Natural killer cell treated with Interleukin-12 subunit alpha and Interleukin-12 subunit beta and Interleukin-15 and Interleukin-18, amount 100 ng/mL, for 72 hours (primary cell): ENCODE results near the gene NPAS3. TPM values are rescaled to one million over a fixed set of nuclear protein-coding genes. Genes with fewer than 3 reads are reported as not detected.

ENCODE experiments used
- ATAC-seq, 2 donors: fragments of 150-1000 bp; cut with Tn5 transposase in 1 of 2; sonication (Bioruptor Pico), chemical (Tn5 transposase) in 1 of 2; 2 replicates each; pipeline ENCODE4 v1.10.0; 2021
- DNase-seq: peaks from one replicate; pipeline ENCODE4 v3.0.0; 2022; ENCODE audit warnings: low spot score
- H3K27ac Mint-ChIP-seq, 2 donors: 1 replicate in 1 of 2; 2 replicates in 1 of 2; pipeline ENCODE4 v1.8.0; 2022; ENCODE audit warnings: mixed read lengths in 2 of 2, mild to moderate bottlenecking in 1 of 2, moderate library complexity in 1 of 2
- H3K27me3 Mint-ChIP-seq, 2 donors: 1 replicate in 1 of 2; 2 replicates in 1 of 2; pipeline ENCODE4 v1.8.0; 2022; ENCODE audit warnings: mixed read lengths in 2 of 2
- H3K36me3 Mint-ChIP-seq: one replicate; pipeline ENCODE4 v1.8.0; 2022; ENCODE audit warnings: mixed read lengths
- H3K4me1 Mint-ChIP-seq, 2 donors: 1 replicate in 1 of 2; 2 replicates in 1 of 2; pipeline ENCODE4 v1.8.0; 2022; ENCODE audit warnings: low read depth in 2 of 2, mixed read lengths in 2 of 2, mild to moderate bottlenecking in 1 of 2
- H3K4me3 Mint-ChIP-seq: one replicate; pipeline ENCODE4 v1.8.0; 2022; ENCODE audit warnings: mixed read lengths
- H3K9me3 Mint-ChIP-seq: 2 replicates; pipeline ENCODE4 v1.8.0; 2022; ENCODE audit warnings: mixed read lengths
- total RNA-seq, 2 donors: library from RNA; stranded (reverse); gene quantifications; one replicate each; pipeline ENCODE4 v1.2.3, GENCODE V29; 2022

Gene NPAS3
- total RNA-seq, 2 donors from 2014 or later, result not detected

DNA sequence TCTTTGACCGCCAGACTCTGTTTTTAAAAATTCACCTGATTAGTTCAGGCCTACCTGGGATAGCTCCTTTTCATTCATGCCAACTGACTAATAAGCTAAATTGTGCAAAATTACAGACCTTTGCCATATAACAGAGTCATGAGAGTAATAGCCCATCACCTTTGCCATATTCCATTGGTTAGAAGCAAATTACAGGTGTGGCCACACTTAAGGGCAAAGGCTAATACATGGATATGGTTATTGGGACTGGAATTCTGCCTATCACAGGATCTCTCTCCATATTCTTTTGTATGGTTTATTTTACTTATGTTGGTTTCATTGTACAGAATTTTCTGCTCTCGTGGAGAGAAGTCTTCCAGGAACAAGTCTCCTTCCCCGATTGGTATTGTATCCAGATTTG, 897.0 kb downstream of the NPAS3 start:
- DNase-seq (no peak), ATAC-seq (no peak)
- Mint-ChIP-seq H3K36me3 (no peaks in the 10 kb centered on the region), H3K4me3 (no peak overlapping the region), H3K4me1 (no peaks in the 10 kb centered on the region), H3K27ac (no peak overlapping the region), H3K27me3 (peaks cover 0 to 3% of the 10 kb centered on the region in 2 donors), H3K9me3 (no peaks in the 10 kb centered on the region)

DNA sequence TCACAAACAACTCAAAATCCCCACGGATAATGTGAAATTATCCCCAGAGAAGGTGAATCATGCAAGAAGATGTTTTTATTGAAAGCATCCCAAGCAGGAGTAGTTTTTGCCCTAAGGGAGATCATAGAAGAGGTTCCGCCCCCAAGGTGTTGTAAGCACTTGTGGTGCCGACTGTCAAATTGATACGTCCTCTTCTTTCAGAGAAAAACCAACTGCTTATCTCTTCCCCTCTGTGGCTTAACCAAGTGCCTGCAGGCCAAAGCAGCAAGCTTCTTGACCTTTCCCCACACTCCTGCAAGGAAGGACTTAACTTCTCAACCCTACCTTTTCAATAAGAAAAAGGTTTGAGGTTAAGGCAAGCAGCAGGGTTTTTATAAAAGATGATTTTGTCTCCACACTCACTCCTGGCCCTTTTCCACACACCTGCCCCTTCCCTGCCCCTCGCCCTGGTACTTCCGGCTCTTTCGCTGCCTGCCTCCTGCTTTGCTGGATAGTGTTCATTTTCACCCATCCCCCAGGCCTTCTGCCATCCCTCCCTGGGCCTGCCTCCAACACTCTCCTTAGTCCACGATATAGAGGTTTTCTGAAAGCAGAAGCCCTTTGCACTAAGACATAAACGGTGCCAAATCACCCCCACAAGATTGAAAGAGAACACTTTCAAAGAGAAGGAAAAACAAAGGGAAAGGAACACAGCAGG, 897.7 kb downstream of the NPAS3 start:
- no peaks in the 10 kb centered on the region for H3K9me3 Mint-ChIP-seq
- no peaks in the 10 kb centered on the region for H3K36me3 Mint-ChIP-seq
- DNase-seq (no peak), ATAC-seq (no peak)
- H3K4me3 Mint-ChIP-seq, result no peak overlapping the region
- H3K27me3 Mint-ChIP-seq, result peaks cover 0 to 3% of the 10 kb centered on the region in 2 donors
- no peaks in the 10 kb centered on the region for H3K4me1 Mint-ChIP-seq
- no peak overlapping the region for H3K27ac Mint-ChIP-seq

DNA sequence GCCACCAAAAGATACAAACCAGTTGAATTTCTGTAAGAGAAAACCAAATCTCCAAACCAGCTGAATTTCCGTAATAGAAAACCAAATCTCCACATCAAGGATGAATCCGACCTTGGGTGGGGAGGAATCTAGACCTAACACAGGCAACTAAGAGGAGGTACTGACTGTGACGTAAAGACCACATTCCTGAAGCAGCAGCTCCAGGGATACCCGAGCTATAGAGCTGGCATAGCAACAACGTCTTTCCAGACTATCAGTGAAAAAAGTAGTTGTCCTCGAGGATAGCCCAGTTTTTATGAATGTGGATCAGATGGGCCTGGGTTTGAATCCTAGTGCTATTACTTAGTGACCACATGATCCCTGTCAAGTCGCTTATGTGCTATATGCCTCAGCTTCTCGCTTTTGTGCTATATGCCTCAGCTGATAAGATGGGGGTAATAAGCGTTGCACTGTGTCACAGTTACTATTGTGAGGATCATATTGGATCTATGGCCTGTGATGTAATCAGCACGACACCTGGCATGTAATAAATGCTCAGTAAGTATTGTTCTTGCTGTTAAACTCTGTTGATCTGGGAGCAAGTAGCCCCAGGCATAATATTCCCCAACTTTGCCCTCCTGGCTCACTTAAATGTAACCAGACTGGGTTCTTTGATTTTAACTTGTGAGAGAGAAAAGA, 898.4 kb downstream of the NPAS3 start:
- Mint-ChIP-seq H3K4me1 (no peaks in the 10 kb centered on the region), H3K9me3 (no peaks in the 10 kb centered on the region), H3K27me3 (peaks cover 0 to 3% of the 10 kb centered on the region in 2 donors), H3K36me3 (no peaks in the 10 kb centered on the region), H3K27ac (no peak overlapping the region), H3K4me3 (no peak overlapping the region)
- no peak for DNase-seq
- no peak for ATAC-seq

DNA sequence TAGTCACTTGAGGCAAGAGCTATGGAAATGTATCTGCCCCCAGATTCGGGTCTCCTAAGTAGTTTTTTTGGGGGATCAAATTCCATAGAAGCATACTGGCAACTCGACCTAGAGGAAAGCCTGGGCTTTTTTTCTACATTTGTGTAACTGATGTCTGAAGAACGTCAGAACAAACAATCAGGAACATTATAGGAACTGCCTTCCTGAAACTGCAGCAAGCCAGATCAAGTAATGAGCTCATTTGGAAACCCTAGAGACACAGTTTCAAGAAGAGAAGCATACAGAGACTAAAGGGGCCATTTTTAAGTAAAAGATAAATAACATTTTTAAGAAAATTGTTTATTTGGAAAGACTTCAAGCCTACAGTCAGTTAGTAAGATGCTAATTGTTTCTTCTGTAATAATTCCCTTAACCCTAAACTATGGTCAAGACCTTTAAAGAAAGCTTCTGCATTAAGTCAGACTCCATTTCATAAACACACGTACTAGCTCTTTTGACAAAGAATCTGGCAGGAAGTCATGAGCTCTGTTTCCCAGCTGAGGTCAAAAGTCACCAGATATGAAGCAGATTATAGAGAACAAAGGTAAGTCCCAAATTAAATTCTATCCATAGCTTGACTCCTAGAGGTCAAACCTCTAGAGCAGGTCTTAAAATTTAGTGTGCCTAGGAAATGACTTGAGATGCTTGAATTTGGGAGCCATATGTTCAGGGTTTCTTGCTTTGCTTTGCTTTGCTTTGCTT, 899.4 kb downstream of the NPAS3 start:
- no peaks in the 10 kb centered on the region for H3K4me1 Mint-ChIP-seq
- no peak for DNase-seq
- no peaks in the 10 kb centered on the region for H3K36me3 Mint-ChIP-seq
- no peak overlapping the region for H3K4me3 Mint-ChIP-seq
- no peaks in the 10 kb centered on the region for H3K9me3 Mint-ChIP-seq
- ATAC-seq, result no peak
- peaks cover 0 to 3% of the 10 kb centered on the region in 2 donors for H3K27me3 Mint-ChIP-seq
- no peak overlapping the region for H3K27ac Mint-ChIP-seq

DNA sequence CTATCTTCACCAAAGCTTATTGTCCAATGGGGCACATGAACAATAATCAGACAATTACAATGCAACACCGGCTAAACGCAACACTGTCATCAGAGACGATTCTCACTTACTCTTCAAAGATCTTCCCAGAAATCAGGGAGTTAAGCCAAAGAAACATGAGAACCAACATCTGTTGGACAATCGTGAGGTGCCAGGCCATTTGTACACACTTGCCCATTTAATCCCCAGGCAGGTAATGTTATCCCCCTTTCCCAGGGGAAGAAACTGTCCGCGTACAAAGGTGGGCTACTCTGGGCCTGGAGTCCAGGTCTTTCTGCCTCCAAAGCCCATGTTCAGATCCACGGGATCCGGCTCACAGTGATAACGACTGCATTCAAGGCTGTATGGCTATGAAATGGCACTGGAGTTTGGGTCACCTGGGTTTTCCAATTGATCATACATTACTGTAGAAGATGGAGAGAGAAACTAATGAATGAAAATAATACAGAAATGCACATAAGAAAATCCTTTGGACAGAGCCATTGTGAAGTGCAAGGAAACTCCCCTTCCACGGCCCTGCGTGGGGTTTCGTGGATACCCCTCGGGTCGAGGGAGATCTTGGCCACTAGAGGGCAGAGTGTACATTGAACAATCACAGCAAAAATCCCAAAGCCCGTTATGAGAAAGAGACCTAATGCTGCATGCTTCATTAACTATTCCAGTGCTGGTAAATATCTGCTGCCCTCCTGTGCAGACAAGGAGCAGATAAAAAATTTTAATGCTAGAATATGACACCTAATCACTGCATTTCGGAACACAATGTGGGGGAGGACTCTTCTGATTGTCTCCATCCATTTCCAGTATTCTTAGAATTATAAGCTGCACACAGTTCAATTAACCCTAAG, 900.8 kb downstream of the NPAS3 start:
- Mint-ChIP-seq H3K4me1 (no peaks in the 10 kb centered on the region), H3K27ac (no peak overlapping the region), H3K4me3 (no peak overlapping the region), H3K9me3 (no peaks in the 10 kb centered on the region), H3K36me3 (no peaks in the 10 kb centered on the region), H3K27me3 (peaks cover 0 to 3% of the 10 kb centered on the region in 2 donors)
- ATAC-seq (no peak), DNase-seq (no peak)

DNA sequence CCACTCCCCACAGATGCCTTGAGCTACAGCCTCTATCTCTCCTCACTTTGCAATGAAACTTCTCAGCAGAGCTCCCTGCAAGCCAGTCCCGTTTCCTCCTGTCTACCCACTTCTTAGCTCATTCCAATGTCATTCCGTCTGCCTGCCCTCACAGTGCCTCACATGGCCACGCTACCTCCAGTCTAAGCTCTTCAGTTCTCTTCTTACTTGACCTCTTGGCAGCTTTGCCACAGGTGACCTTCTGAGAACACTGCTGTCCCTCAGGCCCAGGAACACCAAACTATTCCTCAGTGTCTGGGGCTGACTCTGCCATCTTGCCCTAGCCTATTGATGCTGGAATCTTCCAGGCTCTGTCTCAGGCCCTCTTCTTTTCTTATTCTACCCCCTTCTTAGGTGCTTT, 902.1 kb downstream of the NPAS3 start:
- Mint-ChIP-seq H3K4me3 (no peak overlapping the region), H3K9me3 (no peaks in the 10 kb centered on the region), H3K27ac (no peak overlapping the region), H3K4me1 (no peaks in the 10 kb centered on the region), H3K36me3 (no peaks in the 10 kb centered on the region), H3K27me3 (peaks cover 0 to 3% of the 10 kb centered on the region in 2 donors)
- DNase-seq, result no peak
- ATAC-seq, result no peak

DNA sequence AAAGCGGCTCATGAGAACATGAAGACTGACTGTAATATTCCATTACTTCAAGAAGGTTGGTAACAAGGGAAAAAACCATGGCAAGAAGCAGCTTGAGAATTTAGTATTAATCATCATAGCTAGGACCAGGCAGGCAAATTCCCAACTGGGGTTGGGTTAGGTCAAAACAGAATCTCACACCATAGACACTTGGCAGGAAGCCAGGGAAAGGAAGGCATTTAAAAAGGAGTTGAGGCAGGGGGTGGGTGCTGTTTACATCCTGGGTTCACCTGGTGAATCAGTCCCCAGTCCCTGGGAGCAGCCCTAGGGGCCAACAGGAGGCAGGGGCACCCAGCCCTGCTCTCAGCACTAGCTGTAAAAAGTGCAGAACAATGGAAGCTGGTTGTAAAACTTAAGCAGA, 903.6 kb downstream of the NPAS3 start:
- Mint-ChIP-seq H3K27me3 (peaks cover 0 to 4% of the 10 kb centered on the region in 2 donors), H3K4me3 (no peak overlapping the region), H3K27ac (no peak overlapping the region), H3K4me1 (no peaks in the 10 kb centered on the region), H3K9me3 (no peaks in the 10 kb centered on the region), H3K36me3 (no peaks in the 10 kb centered on the region)
- DNase-seq (no peak), ATAC-seq (no peak)

DNA sequence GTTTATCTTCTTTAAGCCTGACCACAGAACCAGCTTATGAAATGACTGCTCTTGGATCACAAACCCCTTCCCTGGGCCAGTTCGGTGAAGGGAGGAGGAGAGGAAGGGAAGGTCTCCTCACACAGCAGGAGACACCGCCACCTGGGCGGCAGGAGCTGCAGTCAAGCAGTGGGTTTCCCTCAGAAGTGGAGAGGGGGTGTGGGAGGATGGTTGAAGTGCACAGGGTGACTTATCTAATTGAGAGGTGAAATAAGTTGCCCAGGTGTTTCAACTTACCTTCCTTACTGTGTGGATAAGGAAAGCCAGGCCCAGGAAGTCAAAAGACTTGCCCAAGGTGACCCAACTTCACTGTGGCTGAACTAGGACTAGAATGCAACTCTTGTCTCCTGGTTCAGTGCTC, 905.4 kb downstream of the NPAS3 start:
- no peaks in the 10 kb centered on the region for H3K4me1 Mint-ChIP-seq
- H3K9me3 Mint-ChIP-seq, result no peaks in the 10 kb centered on the region
- DNase-seq (no peak), ATAC-seq (no peak)
- no peaks in the 10 kb centered on the region for H3K36me3 Mint-ChIP-seq
- H3K27me3 Mint-ChIP-seq, result peaks cover 0 to 4% of the 10 kb centered on the region in 2 donors
- no peak overlapping the region for H3K4me3 Mint-ChIP-seq
- H3K27ac Mint-ChIP-seq, result no peak overlapping the region

DNA sequence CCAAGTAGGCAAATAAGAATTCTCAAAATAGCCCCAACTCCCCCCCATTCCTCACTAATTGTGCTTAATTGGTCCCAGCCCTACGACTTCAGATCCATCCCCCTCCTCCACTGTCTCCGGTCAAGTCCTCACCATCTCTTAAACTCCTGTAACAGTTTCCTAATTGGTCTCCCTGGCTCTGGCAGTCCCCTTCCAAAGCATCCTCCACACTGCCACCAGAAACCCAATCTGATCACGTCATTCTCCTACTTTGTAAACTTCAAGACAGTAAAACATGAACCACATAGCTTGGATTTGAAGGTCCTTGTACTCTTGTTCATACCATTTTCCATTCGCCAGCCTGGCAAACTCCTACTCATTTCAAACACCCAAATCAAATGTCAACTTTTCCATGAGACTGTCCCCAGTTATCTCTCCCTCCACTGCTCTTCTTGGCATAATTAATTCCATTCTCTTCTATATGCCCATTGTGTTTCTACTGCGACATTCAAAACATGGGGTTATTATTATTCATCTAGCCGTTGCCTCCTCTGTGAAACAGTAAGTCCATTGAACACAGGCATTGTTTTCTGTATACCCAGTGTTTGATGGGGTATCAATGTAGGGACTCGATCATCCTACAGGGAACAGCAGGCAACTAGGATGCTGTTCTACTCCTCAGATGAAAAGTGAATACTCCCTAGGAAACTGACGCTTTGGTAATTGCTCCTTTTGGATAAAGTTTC, 907.6 kb downstream of the NPAS3 start:
- H3K9me3 Mint-ChIP-seq, result no peaks in the 10 kb centered on the region
- H3K4me3 Mint-ChIP-seq, result no peak overlapping the region
- DNase-seq (no peak), ATAC-seq (no peak)
- no peaks in the 10 kb centered on the region for H3K36me3 Mint-ChIP-seq
- no peak overlapping the region for H3K27ac Mint-ChIP-seq
- H3K27me3 Mint-ChIP-seq, result peaks cover 0 to 4% of the 10 kb centered on the region in 2 donors
- no peaks in the 10 kb centered on the region for H3K4me1 Mint-ChIP-seq

DNA sequence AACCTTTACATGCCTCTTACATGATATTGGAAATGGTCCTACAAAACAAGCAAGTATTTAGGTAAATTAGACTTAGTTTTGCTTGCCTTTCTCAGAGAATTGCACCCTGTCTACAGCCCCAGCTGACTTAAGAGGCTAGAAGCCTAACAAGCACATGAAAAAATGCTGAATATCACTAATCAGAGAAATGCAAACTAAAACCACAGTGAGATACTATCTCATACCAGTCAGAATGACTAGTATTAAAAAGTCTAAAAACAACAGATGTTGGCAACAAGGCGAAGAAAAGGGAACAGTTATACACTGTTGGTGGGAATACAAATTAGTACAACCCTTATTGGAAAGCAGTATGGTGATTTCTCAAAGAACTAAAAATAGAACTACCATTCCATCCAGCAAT, 908.4 kb downstream of the NPAS3 start:
- no peaks in the 10 kb centered on the region for H3K36me3 Mint-ChIP-seq
- ATAC-seq (no peak), DNase-seq (no peak)
- H3K4me1 Mint-ChIP-seq, result no peaks in the 10 kb centered on the region
- H3K27ac Mint-ChIP-seq, result no peak overlapping the region
- H3K9me3 Mint-ChIP-seq, result no peaks in the 10 kb centered on the region
- no peak overlapping the region for H3K4me3 Mint-ChIP-seq
- H3K27me3 Mint-ChIP-seq, result peaks cover 0 to 4% of the 10 kb centered on the region in 2 donors

DNA sequence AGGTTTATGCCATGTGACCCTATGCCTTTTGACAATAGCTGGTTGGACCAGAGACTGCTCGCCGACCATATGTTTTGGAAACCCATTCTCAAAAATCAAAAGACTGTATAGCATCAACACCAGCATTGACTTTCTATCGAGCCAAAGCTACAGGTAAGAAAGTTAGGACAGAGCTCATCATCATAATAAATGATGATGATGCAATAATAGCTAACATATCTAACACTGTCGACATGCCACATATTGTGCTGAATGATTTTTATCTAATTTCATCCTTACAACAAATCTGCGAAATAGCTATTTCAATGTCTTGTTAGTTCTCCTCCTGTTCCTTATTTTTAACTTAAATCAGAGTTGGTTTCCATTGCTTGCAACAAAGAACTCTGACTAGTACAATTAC, 909.3 kb downstream of the NPAS3 start:
- DNase-seq (no peak), ATAC-seq (no peak)
- no peaks in the 10 kb centered on the region for H3K9me3 Mint-ChIP-seq
- no peaks in the 10 kb centered on the region for H3K36me3 Mint-ChIP-seq
- H3K4me1 Mint-ChIP-seq, result no peaks in the 10 kb centered on the region
- peaks cover 0 to 4% of the 10 kb centered on the region in 2 donors for H3K27me3 Mint-ChIP-seq
- no peak overlapping the region for H3K27ac Mint-ChIP-seq
- H3K4me3 Mint-ChIP-seq, result no peak overlapping the region

DNA sequence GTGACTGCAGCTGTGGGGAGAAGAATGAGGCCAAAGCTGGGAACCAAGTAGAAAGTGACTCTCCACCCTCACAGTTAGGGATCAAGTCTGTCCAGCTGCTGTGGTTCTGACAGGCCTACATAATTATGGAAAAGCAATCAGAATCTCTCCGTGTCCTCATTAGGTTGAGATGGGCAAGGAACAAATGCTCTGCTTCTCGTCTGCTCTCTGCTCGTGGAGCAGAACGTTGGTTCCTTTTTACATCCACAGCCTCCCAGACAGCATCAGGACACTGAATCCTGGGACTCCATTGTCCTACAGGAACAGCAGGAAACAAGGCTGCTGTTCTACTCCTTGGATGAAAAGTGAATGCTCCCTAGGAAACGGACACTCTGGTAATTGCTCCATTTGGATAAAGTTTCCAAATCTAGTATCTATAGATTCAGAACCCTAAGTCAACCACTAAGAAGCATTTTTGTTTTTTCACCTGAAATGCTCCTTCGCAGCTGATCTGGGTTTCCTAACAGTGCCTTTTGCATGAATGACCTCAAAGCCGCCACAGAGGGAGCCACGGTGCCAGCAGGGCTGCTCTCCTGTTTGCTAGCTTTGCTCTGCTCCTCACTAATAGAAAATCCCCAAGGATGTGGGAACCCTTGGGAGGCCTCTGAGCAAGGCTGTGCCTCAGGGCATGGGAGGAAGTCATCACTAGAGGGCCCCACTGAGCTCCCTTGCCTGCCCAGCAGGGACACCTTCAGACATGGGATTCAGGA, 910.2 kb downstream of the NPAS3 start:
- H3K4me3 Mint-ChIP-seq, result no peak overlapping the region
- no peaks in the 10 kb centered on the region for H3K4me1 Mint-ChIP-seq
- no peaks in the 10 kb centered on the region for H3K36me3 Mint-ChIP-seq
- no peak overlapping the region for H3K27ac Mint-ChIP-seq
- no peaks in the 10 kb centered on the region for H3K9me3 Mint-ChIP-seq
- peak in 1 of 2 donors; percentile 63 for ATAC-seq
- no peak for DNase-seq
- peaks cover 0 to 4% of the 10 kb centered on the region in 2 donors for H3K27me3 Mint-ChIP-seq
